Activated naive CD4-positive, alpha-beta T cell (primary cell): Measurements from ENCODE around the gene MOB1B.
"Not testable (repeated sequence)": the region's sequence is repeated elsewhere in the genome, so short reads cannot be mapped to it uniquely, and the experiment has no call there.

ENCODE experiments used
- DNase-seq, 4 experiments: peaks; one replicate each; lab custom pipeline; 2025; lab: John Stamatoyannopoulos, UW

MOB1B gene

GRCh38 chr4:71009086-71009485, 106.9 kb downstream of the MOB1B start:
- DNase-seq, result no peak

GRCh38 chr4:71009890-71010588, 107.9 kb downstream of the MOB1B start:
- no peak for DNase-seq

- no peak for DNase-seq
Observed at GRCh38 chr4:71011451-71011850, 109.3 kb downstream of the MOB1B start.

- not testable (repeated sequence) for DNase-seq
Observed at GRCh38 chr4:71017391-71017790, 115.2 kb downstream of the MOB1B start.

GRCh38 chr4:71020611-71021010, 118.4 kb downstream of the MOB1B start:
- DNase-seq, result no peak

GRCh38 chr4:71025654-71026053, 123.5 kb downstream of the MOB1B start:
- no peak for DNase-seq

- no peak for DNase-seq
Observed at GRCh38 chr4:71026086-71026485, 123.9 kb downstream of the MOB1B start.

- DNase-seq, result no peak
Observed at GRCh38 chr4:71027611-71028010, 125.4 kb downstream of the MOB1B start.

- no peak for DNase-seq
Observed at GRCh38 chr4:71029504-71029903, 127.3 kb downstream of the MOB1B start.

- not testable (repeated sequence) for DNase-seq
Observed at GRCh38 chr4:71032106-71032505, 129.9 kb downstream of the MOB1B start.
